HL-60 (cell line): ENCODE measurements around the gene CTNNA1.

Source experiments
- CTCF ChIP-seq: IDR thresholded peaks from one replicate; pipeline ENCODE4 v1.5.1; 2011; ENCODE audit warnings: low read length, control low read depth, inconsistent platforms; ENCODE audit not compliant: insufficient read depth
- GABPA ChIP-seq: IDR thresholded peaks from 2 replicates; pipeline ENCODE4 v1.6.1; 2012; ENCODE audit warnings: low read depth
- SPI1 ChIP-seq: IDR thresholded peaks from 2 replicates; pipeline ENCODE4 v1.6.1; 2012; ENCODE audit warnings: low read depth, mild to moderate bottlenecking, borderline replicate concordance

GRCh38 chr5:138898742-138899141 lies 145.5 kb downstream of the CTNNA1 start:
- TF ChIP-seq CTCF (no peak), SPI1 (no peak), GABPA (no peak)
